HG02678 (cell line): Measurements from ENCODE around the gene FAM184A.

Experiments
- ATAC-seq: cut with Tn5 transposase; IDR thresholded peaks from one replicate; pipeline ENCODE4 v1.9.1; 2021; ENCODE audit warnings: mild to moderate bottlenecking, moderate library complexity; ENCODE audit not compliant: unreplicated experiment

The FAM184A gene

GRCh38 chr6:118917546-118918328 is 160.7 kb downstream of the FAM184A start:
- no peak for ATAC-seq

- ATAC-seq = no peak
Observed at GRCh38 chr6:118914598-118914997, 163.9 kb downstream of the FAM184A start.

GRCh38 chr6:118913161-118913560 is 165.3 kb downstream of the FAM184A start:
- ATAC-seq = no peak

GRCh38 chr6:118912646-118913045 is 165.8 kb downstream of the FAM184A start:
- ATAC-seq = no peak
